GM23338 (cell line): ENCODE data around the gene CCDC110. TPM values are rescaled to one million over a fixed set of nuclear protein-coding genes. Genes with fewer than 3 reads are reported as not detected.

ENCODE experiments used
- ATAC-seq: fragments of 200-7000 bp; cut with Tn5 transposase; 3 replicates; pipeline ENCODE4 v1.9.1; 2020
- DNase-seq: peaks from one replicate; pipeline ENCODE4 v3.0.0-alpha.2; 2015; ENCODE audit warnings: low spot score
- H2AFZ ChIP-seq: fragments of 200-600 bp; sonication (generic); 2 replicates; pipeline ENCODE4 v1.8.0; 2016; ENCODE audit warnings: antibody characterized with exemption, mild to moderate bottlenecking, moderate library complexity
- H3F3A ChIP-seq: fragments of 200-600 bp; sonication (generic); replicated peaks from 2 replicates; pipeline ENCODE4 v1.8.0; 2017; ENCODE audit warnings: antibody characterized with exemption, mixed run types, low read depth
- H3K27ac ChIP-seq: fragments of 200-600 bp; sonication (generic); 2 replicates; pipeline ENCODE4 v1.6.1; 2016; ENCODE audit warnings: low read depth
- H3K27me3 ChIP-seq: fragments of 200-600 bp; sonication (generic); 2 replicates; pipeline ENCODE4 v1.8.0; 2016; ENCODE audit warnings: mild to moderate bottlenecking, mixed run types, moderate library complexity; ENCODE audit not compliant: insufficient read depth
- H3K36me3 ChIP-seq: fragments of 200-600 bp; sonication (generic); 2 replicates; pipeline ENCODE4 v1.8.0; 2016; ENCODE audit warnings: mild to moderate bottlenecking; ENCODE audit not compliant: insufficient read depth
- H3K4me1 ChIP-seq: fragments of 200-600 bp; sonication (generic); 2 replicates; pipeline ENCODE4 v1.8.0; 2016; ENCODE audit warnings: mild to moderate bottlenecking, moderate library complexity; ENCODE audit not compliant: insufficient read depth
- H3K4me2 ChIP-seq: fragments of 200-600 bp; sonication (generic); 2 replicates; pipeline ENCODE4 v1.7.1; 2017; ENCODE audit warnings: mixed run types
- H3K4me3 ChIP-seq: fragments of 200-600 bp; sonication (generic); 2 replicates; pipeline ENCODE4 v1.6.1; 2016; ENCODE audit warnings: mixed run types
- H3K79me2 ChIP-seq: fragments of 200-600 bp; sonication (generic); replicated peaks from 2 replicates; pipeline ENCODE4 v1.8.0; 2017; ENCODE audit warnings: mild to moderate bottlenecking; ENCODE audit not compliant: insufficient read depth
- H3K9me2 ChIP-seq: fragments of 200-600 bp; sonication (generic); 2 replicates; pipeline ENCODE4 v1.8.0; 2017; ENCODE audit not compliant: insufficient read depth
- H4K20me1 ChIP-seq: fragments of 200-600 bp; sonication (generic); replicated peaks from 2 replicates; pipeline ENCODE4 v1.8.0; 2017; ENCODE audit warnings: mild to moderate bottlenecking; ENCODE audit not compliant: insufficient read depth
- H3K27ac Mint-ChIP-seq: 2 replicates; pipeline ENCODE4 v1.8.0; 2020; ENCODE audit warnings: inconsistent platforms, mild to moderate bottlenecking, moderate library complexity, mixed read lengths
- H3K27me3 Mint-ChIP-seq: 3 replicates; pipeline ENCODE4 v1.8.0; 2022; ENCODE audit warnings: low read depth, mild to moderate bottlenecking, moderate library complexity, mixed read lengths, inconsistent platforms; ENCODE audit not compliant: insufficient read depth, poor library complexity
- H3K36me3 Mint-ChIP-seq: 3 replicates; pipeline ENCODE4 v1.8.0; 2021; ENCODE audit warnings: low read depth, mild to moderate bottlenecking, inconsistent platforms, moderate library complexity, mixed read lengths
- H3K4me1 Mint-ChIP-seq: 3 replicates; pipeline ENCODE4 v1.8.0; 2020; ENCODE audit warnings: mild to moderate bottlenecking, inconsistent platforms, mixed read lengths
- H3K4me3 Mint-ChIP-seq: 3 replicates; pipeline ENCODE4 v1.8.0; 2021; ENCODE audit warnings: moderate library complexity, mild to moderate bottlenecking, inconsistent platforms, mixed read lengths
- H3K9me3 Mint-ChIP-seq: 3 replicates; pipeline ENCODE4 v1.8.0; 2020; ENCODE audit warnings: moderate library complexity, mild to moderate bottlenecking, inconsistent platforms, mixed read lengths
- JUNB ChIP-seq: IDR thresholded peaks from one replicate; pipeline ENCODE4 v1.6.1; 2016; ENCODE audit warnings: antibody characterized with exemption; ENCODE audit not compliant: unreplicated experiment
- NANOG ChIP-seq: IDR thresholded peaks from 2 replicates; pipeline ENCODE4 v1.6.1; 2016; ENCODE audit warnings: antibody characterized with exemption, borderline replicate concordance
- POLR2AphosphoS5 ChIP-seq: IDR thresholded peaks from 2 replicates; pipeline ENCODE4 v1.6.1; 2016; ENCODE audit warnings: antibody characterized with exemption, low read depth
- polyA plus RNA-seq: library from polyadenylated mRNA; unstranded; fragments of >200 nt; fragmentation: Nextera tagmentation; extraction: Ambion mirVana; gene quantifications from 2 replicates; pipeline ENCODE4 v1.2.1, GENCODE V29; 2016
- total RNA-seq: library from RNA; depleted of rRNA; stranded (reverse); fragments of >200 nt; shearing (Covaris generic); gene quantifications from 2 replicates; pipeline ENCODE4 v1.2.3, GENCODE V29; 2014
- TF ChIP-seq, protein P1 (sequence below): IDR thresholded peaks from one replicate; pipeline ENCODE4 v1.6.1; 2018; ENCODE audit warnings: antibody characterized with exemption; ENCODE audit not compliant: unreplicated experiment
- TF ChIP-seq, protein P2 (sequence below), 2 experiments: fragments of 200-600 bp in 1 of 2; sonication (generic) in 1 of 2; conservative IDR thresholded peaks; 2 replicates each; pipeline versions ENCODE4 v1.5.1 to v1.6.1; 2016 to 2017; ENCODE audit warnings: antibody characterized with exemption in 2 of 2, low read depth in 2 of 2, mild to moderate bottlenecking in 2 of 2, moderate library complexity in 1 of 2

The CCDC110 gene
- total and polyA plus RNA-seq, 2 experiments from 2014 or later = 5.4 to 6.7 TPM

DNA sequence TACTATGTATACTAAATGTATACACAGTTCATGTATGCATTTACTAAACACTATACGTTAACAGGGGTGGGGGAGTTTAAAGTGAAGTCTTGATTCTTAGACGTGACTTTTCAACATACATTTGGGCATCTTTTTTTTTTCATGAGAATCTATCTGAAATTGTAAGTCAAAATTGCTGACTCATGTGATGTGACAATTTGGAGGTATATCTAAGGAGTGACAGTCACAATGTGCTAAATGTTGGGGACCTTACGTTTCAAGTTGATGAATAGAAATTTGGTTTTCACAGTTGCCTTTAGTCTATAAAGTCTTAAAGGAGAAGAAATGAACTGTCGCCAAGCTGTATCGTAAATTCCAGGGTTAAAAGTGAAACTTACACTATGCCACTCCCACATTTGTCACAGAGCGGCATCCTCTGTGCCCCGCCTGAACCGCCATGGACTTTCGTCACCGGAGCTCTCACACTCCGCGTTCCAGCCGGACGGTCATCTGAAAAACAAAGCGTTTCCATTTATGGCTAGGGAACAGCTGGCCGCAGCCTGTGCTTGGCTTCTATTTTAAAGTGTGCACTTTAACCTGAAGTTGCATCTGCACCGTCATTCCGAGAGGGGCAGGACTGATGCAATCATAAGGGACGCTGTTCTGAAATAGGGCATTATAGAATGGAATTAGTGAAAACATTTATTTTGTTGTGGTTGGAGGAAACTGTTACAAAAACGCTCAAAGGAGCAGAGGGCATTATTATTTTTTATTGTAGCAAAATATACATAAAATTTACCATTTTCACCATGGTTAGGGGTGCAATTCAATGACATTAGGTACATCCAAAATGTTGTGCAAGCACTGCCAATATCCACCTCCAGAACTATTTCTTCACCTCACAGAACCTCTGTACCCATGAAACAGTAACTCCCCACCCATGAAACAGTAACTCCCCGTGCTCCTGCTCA is 32.8 kb upstream of the CCDC110 start (continued):
- TF ChIP-seq, protein P1, sequence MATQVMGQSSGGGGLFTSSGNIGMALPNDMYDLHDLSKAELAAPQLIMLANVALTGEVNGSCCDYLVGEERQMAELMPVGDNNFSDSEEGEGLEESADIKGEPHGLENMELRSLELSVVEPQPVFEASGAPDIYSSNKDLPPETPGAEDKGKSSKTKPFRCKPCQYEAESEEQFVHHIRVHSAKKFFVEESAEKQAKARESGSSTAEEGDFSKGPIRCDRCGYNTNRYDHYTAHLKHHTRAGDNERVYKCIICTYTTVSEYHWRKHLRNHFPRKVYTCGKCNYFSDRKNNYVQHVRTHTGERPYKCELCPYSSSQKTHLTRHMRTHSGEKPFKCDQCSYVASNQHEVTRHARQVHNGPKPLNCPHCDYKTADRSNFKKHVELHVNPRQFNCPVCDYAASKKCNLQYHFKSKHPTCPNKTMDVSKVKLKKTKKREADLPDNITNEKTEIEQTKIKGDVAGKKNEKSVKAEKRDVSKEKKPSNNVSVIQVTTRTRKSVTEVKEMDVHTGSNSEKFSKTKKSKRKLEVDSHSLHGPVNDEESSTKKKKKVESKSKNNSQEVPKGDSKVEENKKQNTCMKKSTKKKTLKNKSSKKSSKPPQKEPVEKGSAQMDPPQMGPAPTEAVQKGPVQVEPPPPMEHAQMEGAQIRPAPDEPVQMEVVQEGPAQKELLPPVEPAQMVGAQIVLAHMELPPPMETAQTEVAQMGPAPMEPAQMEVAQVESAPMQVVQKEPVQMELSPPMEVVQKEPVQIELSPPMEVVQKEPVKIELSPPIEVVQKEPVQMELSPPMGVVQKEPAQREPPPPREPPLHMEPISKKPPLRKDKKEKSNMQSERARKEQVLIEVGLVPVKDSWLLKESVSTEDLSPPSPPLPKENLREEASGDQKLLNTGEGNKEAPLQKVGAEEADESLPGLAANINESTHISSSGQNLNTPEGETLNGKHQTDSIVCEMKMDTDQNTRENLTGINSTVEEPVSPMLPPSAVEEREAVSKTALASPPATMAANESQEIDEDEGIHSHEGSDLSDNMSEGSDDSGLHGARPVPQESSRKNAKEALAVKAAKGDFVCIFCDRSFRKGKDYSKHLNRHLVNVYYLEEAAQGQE = no peak
- TF ChIP-seq, protein P2, sequence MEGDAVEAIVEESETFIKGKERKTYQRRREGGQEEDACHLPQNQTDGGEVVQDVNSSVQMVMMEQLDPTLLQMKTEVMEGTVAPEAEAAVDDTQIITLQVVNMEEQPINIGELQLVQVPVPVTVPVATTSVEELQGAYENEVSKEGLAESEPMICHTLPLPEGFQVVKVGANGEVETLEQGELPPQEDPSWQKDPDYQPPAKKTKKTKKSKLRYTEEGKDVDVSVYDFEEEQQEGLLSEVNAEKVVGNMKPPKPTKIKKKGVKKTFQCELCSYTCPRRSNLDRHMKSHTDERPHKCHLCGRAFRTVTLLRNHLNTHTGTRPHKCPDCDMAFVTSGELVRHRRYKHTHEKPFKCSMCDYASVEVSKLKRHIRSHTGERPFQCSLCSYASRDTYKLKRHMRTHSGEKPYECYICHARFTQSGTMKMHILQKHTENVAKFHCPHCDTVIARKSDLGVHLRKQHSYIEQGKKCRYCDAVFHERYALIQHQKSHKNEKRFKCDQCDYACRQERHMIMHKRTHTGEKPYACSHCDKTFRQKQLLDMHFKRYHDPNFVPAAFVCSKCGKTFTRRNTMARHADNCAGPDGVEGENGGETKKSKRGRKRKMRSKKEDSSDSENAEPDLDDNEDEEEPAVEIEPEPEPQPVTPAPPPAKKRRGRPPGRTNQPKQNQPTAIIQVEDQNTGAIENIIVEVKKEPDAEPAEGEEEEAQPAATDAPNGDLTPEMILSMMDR (conservative IDR thresholded peaks at IDR 0.05; ENCODE audit: low read depth in 2 of 2) = no peak

DNA sequence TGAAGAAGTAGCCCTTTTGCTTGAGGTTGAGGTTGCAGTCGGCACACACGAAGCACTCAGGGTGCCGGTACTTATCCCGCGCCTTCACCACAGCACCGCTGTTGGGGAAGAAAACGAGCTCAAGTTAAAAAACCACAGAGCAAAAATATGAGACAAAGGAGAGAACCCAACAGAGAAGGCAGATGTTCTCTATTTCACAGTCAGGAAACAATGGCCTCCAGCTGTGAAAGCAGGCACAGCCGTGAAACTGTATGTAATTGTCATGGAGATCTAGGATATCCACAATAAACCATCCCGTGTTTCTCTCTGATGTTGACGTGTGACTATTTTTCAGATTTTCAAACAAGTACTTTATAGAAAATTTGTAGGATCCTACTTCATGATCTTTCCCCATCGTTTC is 30.9 kb upstream of the CCDC110 start:
- no peak overlapping the region for H3K4me3 ChIP-seq
- no peak overlapping the region for H3K27ac Mint-ChIP-seq

DNA sequence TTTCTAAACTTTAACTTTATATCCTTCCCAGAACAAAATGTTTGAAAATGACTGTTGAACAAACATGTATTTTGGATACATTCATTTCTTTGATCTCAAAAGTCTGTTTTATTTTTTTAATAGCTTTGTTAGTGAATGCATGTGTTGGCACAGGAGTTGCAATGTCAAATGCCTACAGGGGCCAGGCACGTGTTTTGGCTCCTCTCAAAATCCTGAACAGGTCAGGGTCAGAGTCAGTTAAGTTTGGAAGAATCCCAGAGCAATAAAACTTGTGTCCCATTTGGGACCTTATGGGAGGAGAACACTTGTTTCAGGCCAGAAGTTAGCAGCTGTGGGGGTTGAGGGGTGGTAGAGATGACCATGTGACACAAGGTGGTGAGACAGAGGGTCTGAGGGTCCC is 29.0 kb upstream of the CCDC110 start:
- H3K79me2 ChIP-seq = no peaks in the 10 kb centered on the region
- no peak overlapping the region for H2AFZ ChIP-seq
- H3K4me2 ChIP-seq = no peak overlapping the region
- Mint-ChIP-seq H3K9me3 (peaks cover 13% of the 10 kb centered on the region), H3K4me3 (no peak overlapping the region; the same call in 2 of the 3 replicates), H3K36me3 (peaks cover 21% of the 10 kb centered on the region), H3K27me3 (peaks cover 5% of the 10 kb centered on the region), H3K4me1 (0 out of 3 replicates have a peak, but pooled peaks cover 2% of the 10 kb centered on the region), H3K27ac (no peak overlapping the region)
- H3K27ac ChIP-seq = no peak overlapping the region
- no peak overlapping the region for H3K4me3 ChIP-seq
- H3K36me3 ChIP-seq = no peaks in the 10 kb centered on the region
- ATAC-seq (no peak), DNase-seq (no peak)
- no peaks in the 10 kb centered on the region for H4K20me1 ChIP-seq
- no peaks in the 10 kb centered on the region for H3K9me2 ChIP-seq
- H3K4me1 ChIP-seq = no peaks in the 10 kb centered on the region
- H3K27me3 ChIP-seq = no peaks in the 10 kb centered on the region
- no peaks in the 10 kb centered on the region for H3F3A ChIP-seq
- TF ChIP-seq, protein P2 (conservative IDR thresholded peaks at IDR 0.05; ENCODE audit: low read depth in 2 of 2) = no peak
- TF ChIP-seq POLR2AphosphoS5 (no peak), JUNB (no peak)
- TF ChIP-seq, protein P1 = no peak

More for the DNA sequence above, 30.9 kb upstream of the CCDC110 start:
- 0 out of 3 replicates have a peak, but pooled peaks cover 2% of the 10 kb centered on the region for H3K4me1 Mint-ChIP-seq
- H3K36me3 ChIP-seq = no peaks in the 10 kb centered on the region
- no peaks in the 10 kb centered on the region for H4K20me1 ChIP-seq
- H3K9me3 Mint-ChIP-seq = peaks cover 13% of the 10 kb centered on the region
- H2AFZ ChIP-seq = no peak overlapping the region
- ATAC-seq (no peak), DNase-seq (no peak)
- no peak overlapping the region for H3K4me3 Mint-ChIP-seq
- no peaks in the 10 kb centered on the region for H3K4me1 ChIP-seq
- H3K27me3 ChIP-seq = no peaks in the 10 kb centered on the region
- TF ChIP-seq JUNB (no peak), POLR2AphosphoS5 (no peak), NANOG (no peak)
- H3K27ac ChIP-seq = no peak overlapping the region
- no peaks in the 10 kb centered on the region for H3K79me2 ChIP-seq
- no peak overlapping the region for H3K4me2 ChIP-seq
- peaks cover 5% of the 10 kb centered on the region for H3K27me3 Mint-ChIP-seq
- peaks cover 21% of the 10 kb centered on the region for H3K36me3 Mint-ChIP-seq
- no peaks in the 10 kb centered on the region for H3F3A ChIP-seq
- no peaks in the 10 kb centered on the region for H3K9me2 ChIP-seq
